CD14-positive monocyte (primary cell): ENCODE data around the gene IKZF1. TPM values are rescaled to one million over a fixed set of nuclear protein-coding genes. Genes with fewer than 3 reads are reported as not detected.

Experiments
- DNase-seq, 3 donors: peaks; one replicate each; pipeline ENCODE4 v3.0.0-alpha.2; 2011 to 2022
- H2AFZ ChIP-seq: 2 replicates; pipeline ENCODE4 v1.6.0; 2012; ENCODE audit warnings: mild to moderate bottlenecking, low read depth, low read length, inconsistent platforms; ENCODE audit not compliant: insufficient read depth, poor library complexity, severe bottlenecking
- H3K27ac ChIP-seq, 2 donors: 1 replicate in 1 of 2; 2 replicates in 1 of 2; pipeline ENCODE4 v1.5.1; 2012 to 2013; ENCODE audit warnings: low read length in 2 of 2, control low read depth in 1 of 2, inconsistent platforms in 1 of 2, low read depth in 1 of 2, mild to moderate bottlenecking in 1 of 2
- H3K27me3 ChIP-seq, 2 donors: one replicate each; pipeline versions ENCODE4 v1.6.0 to v1.6.1; 2011 to 2013; ENCODE audit warnings: low read length in 2 of 2; ENCODE audit not compliant: control insufficient read depth in 2 of 2, insufficient read depth in 2 of 2
- H3K36me3 ChIP-seq, 2 donors: replicated peaks in 1 of 2; 1 replicate in 1 of 2; 2 replicates in 1 of 2; pipeline versions ENCODE4 v1.5.1 to v1.6.1; 2012 to 2013; ENCODE audit warnings: low read length in 2 of 2, control low read depth in 1 of 2, inconsistent platforms in 1 of 2, mild to moderate bottlenecking in 1 of 2; ENCODE audit not compliant: insufficient read depth in 2 of 2, control insufficient read depth in 1 of 2
- H3K4me1 ChIP-seq, 2 donors: 1 replicate in 1 of 2; 2 replicates in 1 of 2; pipeline versions ENCODE4 v1.5.1 to v1.6.1; 2012 to 2013; ENCODE audit warnings: low read length in 2 of 2, control low read depth in 1 of 2, inconsistent platforms in 1 of 2, mild to moderate bottlenecking in 1 of 2, moderate library complexity in 1 of 2; ENCODE audit not compliant: insufficient read depth in 2 of 2, control insufficient read depth in 1 of 2
- H3K4me2 ChIP-seq: replicated peaks from 2 replicates; pipeline ENCODE3; 2012; ENCODE audit warnings: low read length, moderate library complexity, mild to moderate bottlenecking; ENCODE audit not compliant: poor library complexity, severe bottlenecking; ENCODE audit errors: extremely low read depth
- H3K4me3 ChIP-seq, 3 experiments: fragments of 200-600 bp in 1 of 3; sonication (generic) in 1 of 3; replicated peaks in 1 of 3; 1 replicate in 2 of 3; 2 replicates in 1 of 3; pipeline ENCODE4 v1.5.1; 2011 to 2013; ENCODE audit warnings: low read length in 3 of 3, mild to moderate bottlenecking in 3 of 3, control low read depth in 2 of 3, low read depth in 2 of 3, inconsistent platforms in 1 of 3, moderate library complexity in 1 of 3
- H3K79me2 ChIP-seq: 2 replicates; pipeline ENCODE4 v1.6.0; 2012; ENCODE audit warnings: mild to moderate bottlenecking, control low read depth, inconsistent platforms, low read length, moderate library complexity; ENCODE audit not compliant: insufficient read depth
- H3K9ac ChIP-seq: 2 replicates; pipeline ENCODE4 v1.6.0; 2017; ENCODE audit warnings: low read length, mild to moderate bottlenecking; ENCODE audit not compliant: insufficient read depth, poor library complexity, severe bottlenecking
- H3K9me3 ChIP-seq, 2 donors: replicated peaks in 1 of 2; 1 replicate in 1 of 2; 2 replicates in 1 of 2; pipeline versions ENCODE4 v1.5.1 to v1.6.1; 2012 to 2013; ENCODE audit warnings: low read length in 2 of 2, control low read depth in 1 of 2; ENCODE audit not compliant: control insufficient read depth in 1 of 2, insufficient read depth in 1 of 2
- H4K20me1 ChIP-seq: 2 replicates; pipeline ENCODE4 v1.6.0; 2012; ENCODE audit warnings: mild to moderate bottlenecking, low read length, control low read depth, moderate library complexity; ENCODE audit not compliant: insufficient read depth
- H3K27ac Mint-ChIP-seq, 7 donors: one replicate each; pipeline ENCODE4 v1.8.0; 2020; ENCODE audit warnings: mild to moderate bottlenecking in 7 of 7, mixed read lengths in 7 of 7, moderate library complexity in 6 of 7, inconsistent platforms in 2 of 7
- H3K27me3 Mint-ChIP-seq, 3 donors: one replicate each; pipeline ENCODE4 v1.8.0; 2021 to 2022; ENCODE audit warnings: low read depth in 3 of 3, mild to moderate bottlenecking in 3 of 3, mixed read lengths in 3 of 3, moderate library complexity in 3 of 3, inconsistent platforms in 1 of 3
- H3K36me3 Mint-ChIP-seq, 2 donors: one replicate each; pipeline ENCODE4 v1.8.0; 2020; ENCODE audit warnings: mixed read lengths in 2 of 2, inconsistent platforms in 1 of 2, mild to moderate bottlenecking in 1 of 2
- H3K4me1 Mint-ChIP-seq: one replicate; pipeline ENCODE4 v1.8.0; 2020; ENCODE audit warnings: mild to moderate bottlenecking, mixed read lengths
- H3K4me3 Mint-ChIP-seq, 2 donors: one replicate each; pipeline ENCODE4 v1.8.0; 2020; ENCODE audit warnings: mild to moderate bottlenecking in 2 of 2, mixed read lengths in 2 of 2, moderate library complexity in 1 of 2
- H3K9me3 Mint-ChIP-seq, 7 donors: one replicate each; pipeline ENCODE4 v1.8.0; 2020 to 2022; ENCODE audit warnings: mixed read lengths in 7 of 7, mild to moderate bottlenecking in 6 of 7, moderate library complexity in 6 of 7, inconsistent platforms in 2 of 7
- CTCF ChIP-seq: fragments of 200-600 bp; IDR thresholded peaks from one replicate; pipeline ENCODE4 v1.8.0; 2022; ENCODE audit warnings: antibody characterized with exemption, mild to moderate bottlenecking
- WGBS: methylation state at CpG from one replicate; pipeline ENCODE4 v1.1.5; 2013; ENCODE audit warnings: missing lambda C conversion rate; ENCODE audit not compliant: insufficient coverage; 5-methylcytosine and 5-hydroxymethylcytosine counted together
- intact Hi-C, 2 donors: fragments of 100-400 bp; cut with micrococcal nuclease; formaldehyde crosslinking; loops; one replicate each; pipeline versions ENCODE4 v1.15.0 to v1.15.1; 2023
- polyA plus RNA-seq, 3 donors: library from polyadenylated mRNA; depleted of rRNA in 1 of 3; unstranded in 2 of 3; stranded (reverse) in 1 of 3; fragments of 300-500 nt in 2 of 3; fragments of >200 nt in 1 of 3; fragmentation: Illumina TruSeq in 2 of 3; gene quantifications; 1 replicate in 2 of 3; 2 replicates in 1 of 3; pipeline ENCODE4 v1.2.3, GENCODE V29; 2012 to 2021

Gene IKZF1
- polyA plus RNA-seq, 3 donors, result 38.4 to 130 (median 80.2) TPM

- H3K9me3 ChIP-seq, result no peaks in the 10 kb centered on the region
- no peak overlapping the region for H3K4me3 ChIP-seq
- Mint-ChIP-seq H3K9me3 (no peaks in the 10 kb centered on the region), H3K27me3 (no peaks in the 10 kb centered on the region), H3K4me1 (peaks cover 65% of the 10 kb centered on the region), H3K4me3 (no peak overlapping the region), H3K27ac (no peak overlapping the region), H3K36me3 (peaks cover 0 to 2% of the 10 kb centered on the region in 2 donors)
- no peak for DNase-seq
- no peaks in the 10 kb centered on the region for H3K79me2 ChIP-seq
- H3K27ac ChIP-seq, result no peak overlapping the region
- H3K9ac ChIP-seq, result no peak overlapping the region
- H3K36me3 ChIP-seq, result no peaks in the 10 kb centered on the region
- peaks cover 41 to 64% of the 10 kb centered on the region in 2 donors for H3K4me1 ChIP-seq
- no peaks in the 10 kb centered on the region for H4K20me1 ChIP-seq
- peak overlapping the region; percentile 3 for H2AFZ ChIP-seq
- no peaks in the 10 kb centered on the region for H3K27me3 ChIP-seq
- no peak for TF ChIP-seq CTCF
- no peak overlapping the region for H3K4me2 ChIP-seq
- no CpG with 5 or more reads among the region's 1 CpG for WGBS
- intact Hi-C loops, result loop anchor here (5.0 kb wide), 1 partner anchor 34 kb away; no protein-coding TSS in a partner anchor
Measured at GRCh38 chr7:50273301-50273700, 31.2 kb upstream of the IKZF1 start.

- Histone ChIP-seq H3K4me2 (no peak overlapping the region), H3K36me3 (no peaks in the 10 kb centered on the region), H3K27ac (no peak overlapping the region), H3K27me3 (no peaks in the 10 kb centered on the region), H2AFZ (peak overlapping the region; percentile 3), H3K79me2 (no peaks in the 10 kb centered on the region), H3K9me3 (no peaks in the 10 kb centered on the region), H3K9ac (no peak overlapping the region), H3K4me3 (no peak overlapping the region), H4K20me1 (no peaks in the 10 kb centered on the region), H3K4me1 (peaks cover 35 to 58% of the 10 kb centered on the region in 2 donors)
- no peak overlapping the region for H3K27ac Mint-ChIP-seq
- no peaks in the 10 kb centered on the region for H3K9me3 Mint-ChIP-seq
- intact Hi-C loops, result loop anchor here (5.0 kb wide), 1 partner anchor 33 kb away; no protein-coding TSS in a partner anchor
- peaks cover 59% of the 10 kb centered on the region for H3K4me1 Mint-ChIP-seq
- peaks cover 0 to 2% of the 10 kb centered on the region in 2 donors for H3K36me3 Mint-ChIP-seq
- H3K27me3 Mint-ChIP-seq, result no peaks in the 10 kb centered on the region
- H3K4me3 Mint-ChIP-seq, result no peak overlapping the region
- no peak for TF ChIP-seq CTCF
- no CpG with 5 or more reads among the region's 1 CpG for WGBS
- no peak for DNase-seq
Measured at GRCh38 chr7:50273870-50274269, 30.6 kb upstream of the IKZF1 start.
